HCT116 (cell line): ENCODE data around the gene TAF5L. TPM values are rescaled to one million over a fixed set of nuclear protein-coding genes. Genes with fewer than 3 reads are reported as not detected.
A peak's percentile ranks its signal among the peaks of the same experiment; 100 is the strongest.

Experiments used
- ATAC-seq: fragments of 200-7000 bp; cut with Tn5 transposase; 2 replicates; pipeline ENCODE4 v1.9.1; 2020; ENCODE audit warnings: mild to moderate bottlenecking, moderate library complexity
- BruUV-seq: library from RNA; stranded (reverse); fragments of 400-500 nt; replicated peaks from 2 replicates; lab custom pipeline; 2021; lab: Mats Ljungman, UMichigan
- CTCF ChIA-PET: fragments of 300-600 bp; sonication (Branson Sonifier 250); formaldehyde crosslinking; loops from one replicate; lab custom pipeline; 2021; ENCODE audit warnings: antibody characterized with exemption; lab: Charles Lee
- POLR2A ChIA-PET: fragments of 300-600, 350-600 bp; sonication (Branson Sonifier 250); formaldehyde crosslinking; loops from one replicate; lab custom pipeline; 2021; ENCODE audit warnings: antibody characterized with exemption; lab: Charles Lee
- RAD21 ChIA-PET, 2 experiments: fragments of 300-600 bp; sonication (Branson Sonifier 250); formaldehyde crosslinking; loops; one replicate each; lab custom pipeline; 2023; ENCODE audit warnings: low total read pairs in 2 of 2; ENCODE audit not compliant: uncharacterized antibody in 2 of 2, unreplicated experiment in 2 of 2, low non-redundant PET in 1 of 2; lab: Charles Lee
- DNase-seq: peaks from one replicate; pipeline ENCODE4 v3.0.0-alpha.2; 2010; ENCODE audit warnings: low read depth, low spot score
- H2AFZ ChIP-seq: fragments of 200-600 bp; shearing (Covaris generic), sonication (generic); 2 replicates; pipeline ENCODE4 v1.6.1; 2017; ENCODE audit warnings: low read depth, mixed run types, mixed read lengths, antibody characterized with exemption, low read length; ENCODE audit not compliant: poor library complexity, severe bottlenecking
- H3K27ac ChIP-seq: 2 replicates; pipeline ENCODE4 v1.5.1; 2012; ENCODE audit warnings: low read depth, low read length
- H3K27me3 ChIP-seq: fragments of 200-600 bp; sonication (generic); 2 replicates; pipeline ENCODE4 v1.6.1; 2016; ENCODE audit warnings: mixed run types, low read length, mixed read lengths; ENCODE audit not compliant: insufficient read depth
- H3K36me3 ChIP-seq, 2 experiments: fragments of 200-500 bp in 1 of 2; fragments of 200-600 bp in 1 of 2; sonication (Bioruptor generic) in 1 of 2; sonication (generic) in 1 of 2; 2 replicates each; pipeline versions ENCODE4 v1.5.1 to v1.6.1; 2014 to 2016; ENCODE audit warnings: low read length in 2 of 2, inconsistent platforms in 1 of 2, mixed read lengths in 1 of 2, mixed run types in 1 of 2; ENCODE audit not compliant: insufficient read depth in 2 of 2, control insufficient read depth in 1 of 2
- H3K4me1 ChIP-seq, 2 experiments: fragments of 200-600 bp in 1 of 2; sonication (generic) in 1 of 2; 2 replicates each; pipeline versions ENCODE4 v1.5.1 to v1.6.1; 2012 to 2017; ENCODE audit warnings: low read length in 2 of 2, inconsistent platforms in 1 of 2, mild to moderate bottlenecking in 1 of 2, mixed read lengths in 1 of 2, mixed run types in 1 of 2, moderate library complexity in 1 of 2; ENCODE audit not compliant: insufficient read depth in 2 of 2, control insufficient read depth in 1 of 2
- H3K4me2 ChIP-seq: fragments of 200-600 bp; sonication (generic); 2 replicates; pipeline ENCODE4 v1.6.1; 2017; ENCODE audit warnings: mixed run types, low read length, mixed read lengths
- H3K4me3 ChIP-seq, 2 experiments: fragments of 200-600 bp in 1 of 2; sonication (generic) in 1 of 2; replicated peaks in 1 of 2; 2 replicates each; pipeline ENCODE4 v1.5.1; 2011 to 2016; ENCODE audit warnings: low read length in 2 of 2, control low read depth in 1 of 2, low read depth in 1 of 2, mild to moderate bottlenecking in 1 of 2, mixed read lengths in 1 of 2, mixed run types in 1 of 2
- H3K79me2 ChIP-seq: fragments of 200-600 bp; sonication (generic); 2 replicates; pipeline ENCODE4 v1.6.1; 2017; ENCODE audit warnings: mild to moderate bottlenecking, mixed run types, low read length, moderate library complexity, mixed read lengths; ENCODE audit not compliant: insufficient read depth
- H3K9ac ChIP-seq: fragments of 200-600 bp; sonication (generic); 2 replicates; pipeline ENCODE4 v1.6.1; 2016; ENCODE audit warnings: low read length, mixed read lengths
- H3K9me2 ChIP-seq: fragments of 200-600 bp; sonication (generic), shearing (Covaris generic); 2 replicates; pipeline ENCODE4 v1.6.1; 2017; ENCODE audit warnings: mixed run types, mild to moderate bottlenecking, moderate library complexity; ENCODE audit not compliant: insufficient read depth
- H3K9me3 ChIP-seq, 2 experiments: fragments of 200-500 bp in 1 of 2; fragments of 200-600 bp in 1 of 2; sonication (Bioruptor generic) in 1 of 2; sonication (generic) in 1 of 2; 2 replicates each; pipeline ENCODE4 v1.6.1; 2014 to 2017; ENCODE audit warnings: low read length in 2 of 2, mixed read lengths in 2 of 2, inconsistent platforms in 1 of 2, low read depth in 1 of 2, mild to moderate bottlenecking in 1 of 2, mixed run types in 1 of 2, moderate library complexity in 1 of 2; ENCODE audit not compliant: control insufficient read depth in 1 of 2, insufficient read depth in 1 of 2
- H4K20me1 ChIP-seq: fragments of 200-600 bp; sonication (generic), shearing (Covaris generic); 2 replicates; pipeline ENCODE4 v1.6.1; 2017; ENCODE audit warnings: mixed run types, mild to moderate bottlenecking, moderate library complexity; ENCODE audit not compliant: insufficient read depth
- ATF3 ChIP-seq: IDR thresholded peaks from 2 replicates; pipeline ENCODE4 v1.6.1; 2012
- CEBPB ChIP-seq: IDR thresholded peaks from 2 replicates; pipeline ENCODE4 v1.6.1; 2012; ENCODE audit warnings: low read depth
- EZH2phosphoT487 ChIP-seq: fragments of 200-600 bp; IDR thresholded peaks from 2 replicates; pipeline ENCODE4 v1.6.1; 2018; ENCODE audit warnings: antibody characterized with exemption, borderline replicate concordance
- POLR2A ChIP-seq: IDR thresholded peaks from 2 replicates; pipeline ENCODE4 v1.7.0; 2011; ENCODE audit warnings: borderline replicate concordance; ENCODE audit not compliant: insufficient read depth, insufficient read length; ENCODE audit errors: extremely low read depth
- intact Hi-C: fragments of 100-400 bp; cut with micrococcal nuclease; formaldehyde crosslinking; loops from 2 replicates; pipeline ENCODE4 v1.10.0; 2022
- total RNA-seq: library from RNA; stranded (reverse); gene quantifications from one replicate; pipeline ENCODE4 v1.2.1, GENCODE V29; 2021; ENCODE audit not compliant: unreplicated experiment
- TF ChIP-seq, protein P1 (sequence below): IDR thresholded peaks from 2 replicates; pipeline ENCODE4 v1.6.1; 2012

Gene TAF5L
- total RNA-seq, 1 experiment from 2014 or later: 22.4 TPM

- intact Hi-C loops: no loop called here
- H3K36me3 ChIP-seq: peaks cover 4 to 7% of the 10 kb centered on the region in 2 experiments; a peak in 2 of 4 replicates
Measured at GRCh38 chr1:229593800-229594199, 32.1 kb downstream of the TAF5L start.

DNA sequence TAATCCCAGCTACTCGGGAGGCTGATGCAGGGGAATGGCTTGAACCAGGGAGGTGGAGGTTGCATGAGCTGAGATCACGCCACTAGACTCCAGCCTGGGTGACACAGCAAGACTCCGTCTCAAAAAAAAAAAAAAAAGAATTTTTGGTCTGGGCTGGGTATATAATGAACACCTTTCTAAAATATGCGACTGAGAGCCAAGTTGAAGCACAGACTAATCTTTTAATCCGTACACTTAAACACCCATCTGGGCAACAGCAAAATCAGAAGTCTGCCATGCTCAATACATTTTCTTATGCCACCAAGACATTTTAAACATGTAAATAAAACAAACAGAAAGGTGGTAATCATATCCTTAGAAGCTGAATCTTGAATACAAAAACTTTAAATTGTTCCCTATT lies 35.8 kb downstream of the TAF5L start:
- Histone ChIP-seq H3K79me2 (no peaks in the 10 kb centered on the region), H4K20me1 (no peaks in the 10 kb centered on the region), H3K9me3 (no peaks in the 10 kb centered on the region), H3K27ac (no peak overlapping the region), H3K4me3 (no peak overlapping the region), H3K4me1 (no peaks in the 10 kb centered on the region), H3K36me3 (peaks cover 0 to 5% of the 10 kb centered on the region in 2 experiments; a peak in 2 of 4 replicates), H3K4me2 (no peak overlapping the region), H3K9ac (no peak overlapping the region), H3K27me3 (no peaks in the 10 kb centered on the region), H3K9me2 (no peaks in the 10 kb centered on the region), H2AFZ (no peak overlapping the region)
- TF ChIP-seq EZH2phosphoT487: no peak
- ChIA-PET RAD21 (no interaction called here), POLR2A (no interaction called here), CTCF (no interaction called here)
- intact Hi-C loops: no loop called here
- ATAC-seq (no peak), DNase-seq (no peak)
- no TSS peak for BruUV-seq

More at GRCh38 chr1:229593800-229594199, 32.1 kb downstream of the TAF5L start:
- ChIA-PET POLR2A (no interaction called here), RAD21 (no interaction called here), CTCF (no interaction called here)
- no peak overlapping the region for H3K4me3 ChIP-seq
- H3K27ac ChIP-seq: no peak overlapping the region
- DNase-seq (no peak), ATAC-seq (no peak)
- H4K20me1 ChIP-seq: no peaks in the 10 kb centered on the region
- no peaks in the 10 kb centered on the region for H3K27me3 ChIP-seq
- TF ChIP-seq EZH2phosphoT487 (no peak), ATF3 (no peak), CEBPB (no peak), POLR2A (no peak)
- TF ChIP-seq, protein P1, sequence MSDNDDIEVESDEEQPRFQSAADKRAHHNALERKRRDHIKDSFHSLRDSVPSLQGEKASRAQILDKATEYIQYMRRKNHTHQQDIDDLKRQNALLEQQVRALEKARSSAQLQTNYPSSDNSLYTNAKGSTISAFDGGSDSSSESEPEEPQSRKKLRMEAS: no peak
- H3K9ac ChIP-seq: no peak overlapping the region
- H3K4me1 ChIP-seq: no peaks in the 10 kb centered on the region
- H3K79me2 ChIP-seq: peaks cover 7% of the 10 kb centered on the region
- no peak overlapping the region for H3K4me2 ChIP-seq
- TSS peak; percentile 34 for BruUV-seq
- H3K9me2 ChIP-seq: no peaks in the 10 kb centered on the region
- H2AFZ ChIP-seq: no peak overlapping the region
- H3K9me3 ChIP-seq: no peaks in the 10 kb centered on the region
